DND-41 (cell line): ENCODE data around the gene MPND.

ENCODE experiments used
- ATAC-seq: fragments of 200-7000 bp; cut with Tn5 transposase; 3 replicates; pipeline ENCODE4 v1.9.1; 2021; ENCODE audit warnings: low read depth; ENCODE audit not compliant: insufficient read depth
- DNase-seq: peaks from one replicate; pipeline ENCODE4 v3.0.0-alpha.2; 2020
- H2AFZ ChIP-seq: 2 replicates; pipeline ENCODE4 v1.6.0; 2012; ENCODE audit warnings: low read depth, low read length
- H3K27ac ChIP-seq: 2 replicates; pipeline ENCODE4 v1.5.1; 2012; ENCODE audit warnings: low read length, inconsistent platforms
- H3K27me3 ChIP-seq: fragments of 200-600 bp; sonication (generic); 2 replicates; pipeline ENCODE4 v1.6.0; 2012; ENCODE audit warnings: low read length, mild to moderate bottlenecking, inconsistent platforms; ENCODE audit not compliant: insufficient read depth, poor library complexity
- H3K36me3 ChIP-seq: 2 replicates; pipeline ENCODE4 v1.5.1; 2012; ENCODE audit warnings: low read length, inconsistent platforms; ENCODE audit not compliant: insufficient read depth
- H3K4me1 ChIP-seq: 2 replicates; pipeline ENCODE4 v1.5.1; 2012; ENCODE audit warnings: mild to moderate bottlenecking, low read length; ENCODE audit not compliant: insufficient read depth
- H3K4me2 ChIP-seq: 2 replicates; pipeline ENCODE4 v1.6.0; 2012; ENCODE audit warnings: mild to moderate bottlenecking, moderate library complexity, low read length, inconsistent platforms; ENCODE audit not compliant: insufficient read depth
- H3K4me3 ChIP-seq, 2 experiments: fragments of 200-600 bp in 1 of 2; shearing (Covaris generic) in 1 of 2; 2 replicates each; pipeline ENCODE4 v1.5.1; 2012 to 2016; ENCODE audit warnings: inconsistent platforms in 2 of 2, low read length in 2 of 2, mild to moderate bottlenecking in 2 of 2, low read depth in 1 of 2, moderate library complexity in 1 of 2
- H3K79me2 ChIP-seq: 2 replicates; pipeline ENCODE4 v1.6.0; 2012; ENCODE audit warnings: low read length, inconsistent platforms; ENCODE audit not compliant: insufficient read depth
- H3K9ac ChIP-seq: 2 replicates; pipeline ENCODE4 v1.6.0; 2012; ENCODE audit warnings: low read depth, mild to moderate bottlenecking, inconsistent platforms, low read length, moderate library complexity
- H3K9me3 ChIP-seq: 2 replicates; pipeline ENCODE4 v1.5.1; 2012; ENCODE audit warnings: low read length, moderate library complexity, mild to moderate bottlenecking, inconsistent platforms; ENCODE audit not compliant: insufficient read depth, severe bottlenecking
- H4K20me1 ChIP-seq: 2 replicates; pipeline ENCODE4 v1.6.0; 2012; ENCODE audit warnings: low read length; ENCODE audit not compliant: insufficient read depth
- EZH2 ChIP-seq: IDR thresholded peaks from 3 replicates; pipeline ENCODE4 v1.6.1; 2012; ENCODE audit warnings: borderline replicate concordance, low read depth, mild to moderate bottlenecking, moderate library complexity, low read length, inconsistent platforms; ENCODE audit not compliant: severe bottlenecking
- TF ChIP-seq, protein P1 (sequence below): IDR thresholded peaks from 2 replicates; pipeline ENCODE4 v1.5.1; 2012; ENCODE audit warnings: borderline replicate concordance, low read length, moderate library complexity, mild to moderate bottlenecking; ENCODE audit not compliant: poor library complexity, severe bottlenecking; ENCODE audit errors: extremely low read depth

Gene MPND

DNA sequence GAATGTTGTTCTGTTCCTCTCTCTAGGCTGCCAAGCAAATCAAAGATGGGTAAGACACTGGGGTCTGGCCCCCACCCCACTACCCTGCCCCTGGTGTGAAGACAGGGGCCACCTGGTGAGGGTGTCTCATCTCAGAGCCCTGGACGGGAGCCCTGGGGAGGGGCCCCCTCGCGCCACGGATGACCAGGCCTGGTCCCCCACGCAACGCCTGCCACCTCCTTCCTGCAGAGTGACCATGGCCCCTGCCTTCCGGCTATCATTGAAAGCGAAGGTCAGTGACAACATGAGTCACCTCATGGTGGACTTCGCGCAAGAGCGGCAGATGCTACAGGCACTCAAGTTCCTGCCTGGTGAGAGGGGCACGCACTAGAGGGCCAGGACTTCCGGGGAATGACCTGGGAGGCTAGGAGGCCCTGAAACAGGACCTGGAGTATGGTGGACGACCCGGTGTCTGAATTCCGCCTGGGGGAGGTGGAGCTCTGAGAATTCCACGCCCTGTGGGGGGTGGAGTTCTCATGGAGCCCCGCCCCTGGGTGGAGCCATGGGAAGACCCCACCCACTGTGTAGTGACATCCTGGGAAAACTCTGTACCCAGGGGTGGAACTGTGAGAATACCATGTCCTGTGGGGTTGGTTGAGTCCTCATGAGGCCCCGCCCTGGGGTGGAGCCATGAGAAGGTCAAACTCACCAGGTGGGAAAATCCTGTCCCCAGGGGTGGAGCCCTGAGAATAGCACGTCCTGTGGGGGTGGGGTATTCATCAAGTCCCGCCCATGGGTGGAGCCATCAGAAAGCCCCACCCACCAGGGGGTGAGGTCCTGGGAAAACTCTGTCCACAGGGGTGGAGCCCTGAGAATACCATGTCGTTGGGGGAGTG, 32.9 kb upstream of the MPND start:
- ATAC-seq = no peak; the same call in 2 of the 3 replicates
- TF ChIP-seq, protein P1, sequence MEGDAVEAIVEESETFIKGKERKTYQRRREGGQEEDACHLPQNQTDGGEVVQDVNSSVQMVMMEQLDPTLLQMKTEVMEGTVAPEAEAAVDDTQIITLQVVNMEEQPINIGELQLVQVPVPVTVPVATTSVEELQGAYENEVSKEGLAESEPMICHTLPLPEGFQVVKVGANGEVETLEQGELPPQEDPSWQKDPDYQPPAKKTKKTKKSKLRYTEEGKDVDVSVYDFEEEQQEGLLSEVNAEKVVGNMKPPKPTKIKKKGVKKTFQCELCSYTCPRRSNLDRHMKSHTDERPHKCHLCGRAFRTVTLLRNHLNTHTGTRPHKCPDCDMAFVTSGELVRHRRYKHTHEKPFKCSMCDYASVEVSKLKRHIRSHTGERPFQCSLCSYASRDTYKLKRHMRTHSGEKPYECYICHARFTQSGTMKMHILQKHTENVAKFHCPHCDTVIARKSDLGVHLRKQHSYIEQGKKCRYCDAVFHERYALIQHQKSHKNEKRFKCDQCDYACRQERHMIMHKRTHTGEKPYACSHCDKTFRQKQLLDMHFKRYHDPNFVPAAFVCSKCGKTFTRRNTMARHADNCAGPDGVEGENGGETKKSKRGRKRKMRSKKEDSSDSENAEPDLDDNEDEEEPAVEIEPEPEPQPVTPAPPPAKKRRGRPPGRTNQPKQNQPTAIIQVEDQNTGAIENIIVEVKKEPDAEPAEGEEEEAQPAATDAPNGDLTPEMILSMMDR = no peak
- TF ChIP-seq EZH2 = no peak
- no peaks in the 10 kb centered on the region for H3K27me3 ChIP-seq

DNA sequence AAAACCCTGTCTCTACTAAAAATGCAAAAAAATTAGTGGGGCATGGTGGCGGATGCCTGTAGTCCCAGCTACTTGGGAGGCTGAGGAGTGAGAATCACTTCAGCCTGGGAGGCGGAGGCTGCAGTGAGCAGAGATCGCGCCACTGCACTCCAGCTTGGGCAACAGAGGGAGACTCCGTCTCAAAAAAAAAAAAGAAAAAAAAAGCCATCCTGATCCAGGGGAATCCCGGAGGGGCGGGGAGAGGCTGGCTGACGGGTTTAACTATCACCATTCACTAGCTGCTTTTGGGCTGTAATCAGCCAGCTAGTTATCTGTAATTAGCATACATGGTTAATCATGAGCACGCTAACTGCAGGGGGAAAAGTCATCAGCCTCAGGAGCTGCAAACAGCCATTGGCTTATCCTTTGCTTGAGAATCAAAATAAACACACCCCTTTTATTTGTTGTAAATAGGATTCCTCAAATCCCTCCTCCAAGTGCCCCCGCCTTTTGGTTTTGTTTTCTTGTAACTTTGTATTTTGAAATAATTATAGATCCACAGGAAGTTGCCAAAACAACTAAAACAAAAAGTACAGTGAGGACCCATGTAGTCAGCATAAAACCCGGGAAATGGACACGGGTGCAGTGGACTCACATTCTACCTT, 29.4 kb upstream of the MPND start:
- H3K27ac ChIP-seq = no peak overlapping the region
- H3K9ac ChIP-seq = no peak overlapping the region
- TF ChIP-seq, protein P1 = no peak
- no peak for TF ChIP-seq EZH2
- ATAC-seq (no peak), DNase-seq (no peak)
- no peaks in the 10 kb centered on the region for H3K36me3 ChIP-seq
- no peak overlapping the region for H3K4me3 ChIP-seq
- no peak overlapping the region for H2AFZ ChIP-seq
- H3K79me2 ChIP-seq = no peaks in the 10 kb centered on the region
- H3K4me1 ChIP-seq = no peaks in the 10 kb centered on the region
- no peaks in the 10 kb centered on the region for H4K20me1 ChIP-seq
- no peak overlapping the region for H3K4me2 ChIP-seq
- no peaks in the 10 kb centered on the region for H3K27me3 ChIP-seq
- no peaks in the 10 kb centered on the region for H3K9me3 ChIP-seq

More for the DNA sequence above, 32.9 kb upstream of the MPND start:
- Histone ChIP-seq H3K27ac (no peak overlapping the region), H3K36me3 (no peaks in the 10 kb centered on the region), H3K4me2 (no peak overlapping the region), H3K9ac (no peak overlapping the region), H3K4me1 (no peaks in the 10 kb centered on the region), H3K9me3 (no peaks in the 10 kb centered on the region), H3K4me3 (no peak overlapping the region), H4K20me1 (no peaks in the 10 kb centered on the region), H2AFZ (no peak overlapping the region), H3K79me2 (no peaks in the 10 kb centered on the region)
- peak; percentile 32 for DNase-seq

DNA sequence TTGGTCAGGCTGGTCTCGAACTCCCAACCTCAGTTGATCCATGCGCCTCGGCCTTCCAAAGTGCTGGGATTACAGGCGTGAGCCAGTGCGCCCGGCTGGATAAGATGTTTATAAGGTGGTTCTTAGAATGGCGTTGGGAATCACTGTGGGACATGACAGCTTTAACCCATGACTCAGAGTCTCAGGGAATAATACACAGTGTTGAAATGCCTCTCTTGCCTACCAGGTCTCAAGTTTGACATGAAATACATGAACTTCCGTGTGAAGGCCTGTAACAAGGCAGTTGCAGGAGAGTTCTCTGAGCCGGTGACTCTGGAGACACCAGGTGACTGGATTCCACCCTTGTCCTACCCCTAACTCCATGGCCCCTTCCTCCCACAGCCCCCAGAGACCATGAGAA, 26.4 kb upstream of the MPND start:
- Histone ChIP-seq H4K20me1 (no peaks in the 10 kb centered on the region), H3K4me2 (no peak overlapping the region), H3K4me1 (no peaks in the 10 kb centered on the region), H3K9ac (no peak overlapping the region), H3K9me3 (no peaks in the 10 kb centered on the region), H3K4me3 (no peak overlapping the region), H3K27me3 (no peaks in the 10 kb centered on the region), H2AFZ (no peak overlapping the region), H3K36me3 (no peaks in the 10 kb centered on the region), H3K27ac (no peak overlapping the region), H3K79me2 (no peaks in the 10 kb centered on the region)
- DNase-seq (no peak), ATAC-seq (no peak)
- TF ChIP-seq EZH2 = no peak
- TF ChIP-seq, protein P1 = no peak
